HG02970 (cell line): Measurements from ENCODE around the gene SIGMAR1.
"Not testable (repeated sequence)": the region's sequence is repeated elsewhere in the genome, so short reads cannot be mapped to it uniquely, and the experiment has no call there.

Experiments used
- ATAC-seq: cut with Tn5 transposase; IDR thresholded peaks from one replicate; pipeline ENCODE4 v1.9.1; 2021; ENCODE audit warnings: mild to moderate bottlenecking, moderate library complexity, moderate number of reproducible peaks; ENCODE audit not compliant: unreplicated experiment, low FRiP score

SIGMAR1 gene

DNA sequence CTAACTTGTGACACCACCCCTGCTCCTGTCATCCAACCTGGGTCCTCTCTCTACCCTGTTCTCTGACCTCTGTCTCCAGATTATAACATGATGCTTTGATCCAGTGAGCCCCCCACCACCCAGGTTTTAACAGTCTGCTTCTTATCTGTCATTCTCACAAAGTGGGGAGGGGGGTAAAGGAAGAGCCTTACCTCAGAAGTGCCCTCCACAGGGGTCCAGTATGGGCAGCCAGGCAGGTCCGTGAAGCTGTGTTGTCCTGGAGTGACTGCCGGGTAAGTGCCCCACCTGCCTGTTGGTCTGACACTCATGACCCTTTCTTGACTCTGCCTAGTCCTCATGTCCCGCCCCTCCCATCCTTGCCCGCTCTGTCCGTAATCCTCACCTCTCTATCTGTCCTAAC is 17.8 kb upstream of the SIGMAR1 start:
- no peak for ATAC-seq

DNA sequence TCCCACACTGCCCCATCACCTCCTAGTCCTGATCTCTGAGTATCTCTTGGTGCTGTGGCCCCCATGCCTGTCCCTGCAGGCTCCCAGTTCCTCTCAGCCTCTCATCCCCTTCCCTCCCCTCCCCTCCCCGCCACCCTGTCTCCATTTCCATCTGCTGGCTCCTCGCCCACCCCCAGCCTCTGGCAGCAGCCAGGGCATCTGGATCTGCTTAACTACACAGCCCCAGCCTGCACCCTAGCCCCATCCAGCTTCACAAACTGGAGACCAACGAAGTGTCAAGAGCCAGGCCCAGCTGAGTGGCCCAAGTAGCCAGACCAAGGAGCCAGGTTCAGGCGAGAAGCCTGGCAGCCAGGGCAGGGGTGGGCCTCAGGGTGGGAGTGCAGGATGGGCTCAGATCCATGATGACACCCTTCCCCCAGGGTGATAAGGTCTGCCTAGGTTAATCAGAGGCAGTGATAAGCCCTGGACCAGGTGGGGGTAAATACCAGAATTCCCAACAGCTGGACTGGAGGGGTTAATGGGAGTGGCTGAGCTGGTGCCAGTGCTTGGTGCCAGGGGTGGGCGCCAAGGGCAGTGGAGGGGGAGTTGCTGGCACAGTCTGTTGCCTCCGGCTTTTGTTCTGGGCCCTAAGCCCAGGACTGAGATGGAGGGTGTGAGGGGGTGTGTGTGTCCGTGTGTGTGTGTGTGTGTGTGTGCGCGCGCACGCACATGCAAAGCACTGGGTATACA is 16.9 kb upstream of the SIGMAR1 start:
- no peak for ATAC-seq

DNA sequence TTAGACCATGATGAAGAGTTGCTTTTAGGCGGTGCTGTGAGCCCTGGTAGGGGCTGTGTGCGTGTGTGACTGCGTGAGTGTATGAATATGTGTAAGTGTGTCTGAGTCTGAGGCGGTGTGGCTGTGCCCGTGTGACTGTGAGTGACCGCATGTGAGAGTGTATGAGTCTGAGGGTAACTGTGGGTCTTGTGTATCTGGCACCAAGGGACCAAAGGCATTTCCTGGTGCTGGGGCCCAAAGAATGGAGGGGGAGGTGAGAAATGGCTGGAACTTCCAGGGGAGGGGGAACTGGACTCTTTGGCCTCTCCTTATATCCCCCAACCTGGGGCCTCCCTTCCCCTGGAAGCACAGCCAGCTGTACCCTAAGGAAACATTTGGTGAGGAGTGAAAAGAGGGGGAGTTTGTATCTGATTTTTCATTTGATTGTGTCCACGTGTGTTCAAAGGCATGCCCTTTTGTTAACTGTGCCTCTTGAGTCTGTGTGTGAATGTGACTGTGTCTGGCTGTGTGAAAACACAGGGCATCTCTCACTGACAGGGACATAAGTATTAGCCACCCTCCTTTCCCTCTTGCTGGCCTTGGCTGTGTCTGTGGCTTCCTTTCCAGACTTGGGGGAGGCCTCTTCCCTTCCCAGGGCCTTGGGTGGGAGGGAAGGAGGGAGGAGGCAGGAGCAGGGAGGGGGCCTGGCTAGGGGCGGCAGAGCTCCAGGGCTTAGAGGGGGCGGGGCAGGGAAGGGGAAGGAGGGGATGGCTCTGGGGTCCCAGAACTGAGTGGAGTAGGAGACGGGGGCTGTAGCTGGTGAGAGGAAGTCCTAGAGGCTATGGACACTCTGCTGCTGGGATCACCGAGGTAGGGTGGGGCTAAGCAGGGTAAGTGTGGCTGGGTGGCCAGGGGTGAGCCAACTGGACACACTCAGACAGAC is 15.8 kb upstream of the SIGMAR1 start:
- no peak for ATAC-seq

DNA sequence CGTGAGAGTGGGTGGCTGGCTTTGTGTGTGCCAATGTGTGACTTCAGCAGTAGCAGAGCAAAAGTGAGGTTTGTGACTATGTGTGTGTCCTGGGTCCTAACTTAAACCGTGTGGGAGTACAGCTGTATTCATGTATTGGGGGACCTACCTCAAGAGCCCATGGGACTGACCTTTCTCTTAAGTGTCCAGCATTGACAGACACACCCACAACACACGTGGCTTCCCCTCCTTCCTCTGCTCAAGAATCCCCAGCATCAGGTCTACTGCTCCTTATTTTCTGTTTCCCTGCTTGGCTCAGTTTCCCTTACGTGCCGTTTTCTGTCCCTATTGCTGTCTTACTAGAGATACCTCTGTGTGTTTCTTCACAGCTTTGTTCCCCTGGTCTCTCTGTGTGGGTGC is 15.0 kb upstream of the SIGMAR1 start:
- no peak for ATAC-seq

DNA sequence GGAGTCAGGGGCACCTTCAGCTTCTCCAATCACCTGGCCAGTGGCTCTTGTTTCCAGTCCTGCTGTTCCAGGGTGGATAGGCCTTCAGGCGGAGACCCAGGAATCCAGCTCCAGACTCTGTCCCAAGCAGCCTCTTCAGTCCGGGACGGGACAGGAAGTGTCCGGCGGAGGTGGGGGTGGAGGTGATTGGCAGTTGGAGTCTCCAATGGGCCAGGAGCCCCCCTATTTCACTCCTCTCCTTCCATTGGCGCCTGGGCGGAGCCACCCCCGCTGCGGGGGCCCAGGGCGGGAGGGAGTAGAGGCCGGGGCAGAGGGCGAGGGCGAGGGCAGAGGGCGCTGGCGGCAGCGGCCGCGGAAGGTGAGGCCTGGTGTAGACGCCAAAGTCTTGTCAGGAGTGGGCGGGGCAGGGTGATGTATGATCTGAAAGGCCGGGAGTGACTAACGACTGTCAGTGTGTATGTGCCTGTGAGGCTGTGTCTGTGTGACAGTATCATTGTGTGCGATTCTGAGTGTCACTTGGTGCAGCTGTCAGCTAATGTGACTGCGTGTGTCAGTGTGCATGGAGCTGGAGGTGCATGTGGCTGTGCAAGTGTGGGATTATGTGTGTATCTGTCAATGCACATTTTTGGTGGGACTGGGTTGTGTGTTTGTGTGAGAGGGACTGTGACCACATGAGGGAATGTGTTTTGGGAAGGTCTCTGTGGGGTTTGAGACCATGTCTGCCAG is 14.5 kb upstream of the SIGMAR1 start, which contains the start of gene IL11RA:
Gene IL11RA, plus strand, starts transcription at position 310 of the 726 bp plus-strand sequence. CDS start 3,033 bp downstream, outside the sequence.
- ATAC-seq, result no peak

DNA sequence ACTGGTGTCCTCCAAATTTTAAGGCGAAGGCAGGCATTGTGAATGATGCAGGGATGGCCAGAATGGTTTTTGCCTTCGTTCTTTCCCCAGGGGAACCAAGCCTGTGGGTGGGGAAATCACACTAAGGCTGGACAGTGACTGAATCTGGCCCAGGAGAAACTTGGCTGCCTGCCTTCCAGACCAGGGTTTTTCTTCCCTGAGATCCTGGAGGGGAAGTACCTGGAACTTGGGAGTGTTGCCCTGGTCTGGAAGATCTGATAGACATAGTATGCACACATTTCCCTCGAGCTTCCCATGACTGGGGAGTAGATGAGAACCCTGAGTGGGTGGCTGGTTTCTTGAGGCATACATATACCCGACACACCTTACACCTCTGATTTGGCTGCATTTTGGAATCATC is 13.7 kb upstream of the SIGMAR1 start:
- ATAC-seq, result no peak

DNA sequence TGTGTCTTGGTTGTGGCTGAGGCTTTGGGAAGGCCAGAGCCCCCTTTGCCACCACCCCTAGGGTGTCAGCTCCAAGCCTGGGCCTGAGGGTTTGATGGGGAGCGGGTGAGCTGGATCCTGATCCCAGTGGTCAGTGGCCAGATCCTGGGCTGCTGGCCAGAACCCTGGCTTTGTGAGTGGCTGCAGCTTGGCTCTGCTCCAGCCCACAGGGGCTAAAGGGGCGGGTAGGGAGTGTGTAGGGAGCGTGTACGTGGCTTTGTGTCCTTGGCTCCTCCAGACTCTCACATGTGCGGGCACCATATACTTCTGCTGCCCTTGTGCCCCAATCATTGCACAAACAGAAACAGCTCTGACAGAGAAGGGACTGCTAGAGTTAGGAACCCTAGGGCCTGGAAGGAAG is 13.2 kb upstream of the SIGMAR1 start:
- ATAC-seq, result no peak

DNA sequence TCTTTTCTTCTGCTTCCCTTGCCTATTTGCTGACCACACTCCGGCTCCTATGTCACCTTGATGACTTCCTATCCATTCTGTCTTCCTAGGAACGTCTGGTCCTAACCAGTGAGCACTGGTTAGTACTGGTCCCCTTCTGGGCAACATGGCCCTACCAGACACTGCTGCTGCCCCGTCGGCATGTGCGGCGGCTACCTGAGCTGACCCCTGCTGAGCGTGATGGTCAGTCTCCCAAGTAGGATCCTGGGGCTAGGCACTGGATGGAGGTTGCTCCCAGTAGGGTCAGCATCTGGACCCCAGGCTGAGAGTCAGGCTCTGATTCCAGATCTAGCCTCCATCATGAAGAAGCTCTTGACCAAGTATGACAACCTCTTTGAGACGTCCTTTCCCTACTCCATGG is 11.1 kb upstream of the SIGMAR1 start:
- ATAC-seq, result no peak

DNA sequence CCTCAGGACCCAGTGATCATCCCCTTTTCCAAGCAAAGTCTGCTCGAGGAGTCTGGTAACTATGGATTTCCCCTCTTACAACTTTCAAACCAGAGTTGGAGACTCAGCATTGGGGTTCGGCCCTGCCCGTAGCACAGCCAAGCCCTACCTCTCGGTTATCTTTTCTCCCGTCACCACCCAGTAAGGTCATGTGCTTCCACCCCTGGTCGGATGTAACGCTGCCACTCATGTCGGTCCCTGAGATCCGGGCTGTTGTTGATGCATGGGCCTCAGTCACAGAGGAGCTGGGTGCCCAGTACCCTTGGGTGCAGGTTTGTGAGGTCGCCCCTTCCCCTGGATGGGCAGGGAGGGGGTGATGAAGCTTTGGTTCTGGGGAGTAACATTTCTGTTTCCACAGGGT is 10.1 kb upstream of the SIGMAR1 start:
- no peak for ATAC-seq

DNA sequence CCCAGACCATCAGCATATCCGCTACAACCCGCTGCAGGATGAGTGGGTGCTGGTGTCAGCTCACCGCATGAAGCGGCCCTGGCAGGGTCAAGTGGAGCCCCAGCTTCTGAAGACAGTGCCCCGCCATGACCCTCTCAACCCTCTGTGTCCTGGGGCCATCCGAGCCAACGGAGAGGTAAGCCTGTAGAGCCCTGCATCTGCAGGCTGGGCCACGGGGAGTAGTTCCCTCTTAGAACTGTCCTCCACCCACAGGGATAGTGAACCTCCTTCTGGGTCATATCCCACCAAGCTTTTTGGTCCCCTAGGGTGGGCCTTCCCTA is 9.5 kb upstream of the SIGMAR1 start:
- no peak for ATAC-seq

DNA sequence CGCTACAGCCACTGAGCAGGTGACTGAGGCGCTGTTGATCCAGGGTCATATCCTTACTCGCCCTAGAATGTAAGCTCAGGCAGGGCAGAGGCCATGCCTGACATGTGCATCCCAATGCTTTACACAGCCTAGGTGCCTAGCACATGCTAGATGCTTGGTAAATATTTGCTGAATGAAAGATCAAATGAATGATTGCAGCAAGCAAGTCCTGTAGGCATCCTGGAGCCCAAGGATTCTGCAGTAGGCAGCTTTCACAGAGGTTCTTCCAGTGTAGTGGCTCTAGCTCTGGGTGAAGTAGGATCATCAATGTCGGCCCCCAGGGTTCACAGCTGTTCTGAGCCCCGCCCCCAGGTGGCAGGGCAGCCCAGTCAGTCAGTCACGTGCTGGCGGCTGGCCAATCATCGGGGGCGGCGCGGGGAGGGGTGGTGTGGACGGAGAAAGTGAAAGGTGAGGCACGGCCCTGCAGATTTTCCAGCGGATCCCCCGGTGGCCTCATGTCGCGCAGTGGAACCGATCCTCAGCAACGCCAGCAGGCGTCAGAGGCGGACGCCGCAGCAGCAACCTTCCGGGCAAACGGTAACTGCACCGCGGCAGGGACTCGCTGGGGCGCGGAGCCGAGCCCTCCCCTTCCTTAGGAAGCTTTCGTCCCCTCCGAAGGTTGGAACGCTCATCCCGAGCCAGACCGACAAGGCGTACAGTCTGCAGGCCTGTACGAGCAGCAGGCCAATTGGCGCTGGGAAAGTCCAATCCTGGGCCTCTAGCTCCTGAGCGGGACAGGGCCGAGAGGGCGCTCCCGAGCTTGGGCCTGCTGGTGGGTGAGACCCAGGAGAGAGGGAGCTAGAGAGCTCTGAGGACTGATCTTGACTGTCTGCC is 8.9 kb upstream of the SIGMAR1 start, which contains the start of gene GALT:
Gene GALT, plus strand, starts transcription at position 465 of the 873 bp plus-strand sequence. Its CDS starts 30 bp downstream, at position 495.
- peak; percentile 88 for ATAC-seq

DNA sequence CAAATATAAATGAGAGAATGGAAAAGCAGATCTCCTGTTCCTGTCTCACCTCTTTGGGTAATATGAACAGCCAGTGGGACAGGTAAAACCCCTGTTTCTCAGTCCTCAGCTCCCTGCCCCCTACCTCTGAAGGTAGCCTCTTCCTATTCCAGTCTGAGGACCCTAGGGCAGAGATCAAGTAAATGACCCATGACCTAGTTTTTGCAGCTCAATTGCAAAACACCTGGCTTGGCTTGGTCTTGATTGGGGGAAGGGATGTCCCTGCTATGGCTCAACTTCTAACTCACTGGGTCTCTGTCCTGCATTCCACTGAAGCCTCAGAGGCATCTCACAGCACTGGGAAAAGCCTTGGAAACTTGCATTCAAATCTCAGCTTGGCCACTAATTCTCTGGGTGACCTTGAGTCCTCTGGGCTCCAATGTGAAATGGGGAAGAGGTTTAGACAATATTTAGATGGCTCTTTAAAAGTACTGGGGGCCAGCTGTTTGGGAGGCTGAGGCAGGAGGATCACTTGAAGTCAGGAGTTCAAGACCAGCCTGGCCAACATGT is 7.3 kb upstream of the SIGMAR1 start:
- no peak for ATAC-seq

DNA sequence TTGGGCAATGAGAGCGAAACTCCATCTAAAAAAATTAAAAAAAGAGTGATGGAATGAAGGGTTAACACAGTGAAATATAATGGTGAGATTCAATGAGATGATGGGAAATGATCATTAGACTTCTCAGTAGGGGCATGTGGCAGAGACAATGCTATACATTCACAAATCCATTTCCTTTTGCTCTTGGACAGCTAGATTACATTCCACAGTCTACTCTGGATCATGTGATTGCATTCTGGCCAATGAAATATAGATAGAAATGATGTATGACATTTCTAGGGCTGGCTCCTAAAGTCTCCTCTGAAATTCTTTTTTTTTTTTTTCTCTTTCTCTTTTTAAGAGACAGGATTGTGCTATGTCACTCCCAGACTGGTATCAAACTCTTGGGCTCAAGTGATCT is 5.1 kb upstream of the SIGMAR1 start:
- ATAC-seq, result no peak

DNA sequence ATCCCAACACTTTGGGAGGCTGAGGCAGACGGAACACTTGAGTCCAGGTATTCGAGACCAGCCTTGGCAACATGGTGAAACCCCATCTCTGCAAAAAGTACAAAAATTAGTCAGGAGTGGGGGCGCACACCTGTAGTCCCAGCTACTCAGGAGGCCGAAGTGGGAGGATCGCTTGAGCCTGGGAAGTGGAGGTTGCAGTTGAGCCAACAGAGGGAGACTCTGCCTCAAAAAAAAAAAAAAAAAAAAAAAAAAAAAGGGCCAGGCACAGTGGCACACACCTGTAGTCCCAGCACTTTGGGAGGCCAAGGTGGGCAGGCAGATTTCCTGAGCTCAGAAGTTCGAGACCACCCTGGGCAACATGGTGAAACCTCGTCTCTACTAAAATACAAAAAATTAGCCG is 1.7 kb upstream of the SIGMAR1 start:
- not testable (repeated sequence) for ATAC-seq

DNA sequence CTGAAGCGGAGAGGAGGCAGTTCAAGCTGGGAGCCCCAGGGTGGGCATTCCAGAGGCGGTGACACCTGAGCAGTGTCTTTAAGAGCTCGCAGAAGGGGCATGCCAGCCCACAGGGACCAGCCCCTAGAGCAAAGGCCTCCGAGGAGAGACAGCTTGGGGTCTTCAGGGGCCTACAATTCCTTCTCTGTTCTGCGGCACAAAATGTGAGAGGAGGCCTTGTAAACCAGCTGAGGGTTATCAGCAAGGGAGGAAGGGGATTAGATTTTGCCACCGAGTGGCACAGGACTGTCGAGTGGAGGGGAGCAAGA is 505 bp upstream of the SIGMAR1 start:
- ATAC-seq, result no peak

DNA sequence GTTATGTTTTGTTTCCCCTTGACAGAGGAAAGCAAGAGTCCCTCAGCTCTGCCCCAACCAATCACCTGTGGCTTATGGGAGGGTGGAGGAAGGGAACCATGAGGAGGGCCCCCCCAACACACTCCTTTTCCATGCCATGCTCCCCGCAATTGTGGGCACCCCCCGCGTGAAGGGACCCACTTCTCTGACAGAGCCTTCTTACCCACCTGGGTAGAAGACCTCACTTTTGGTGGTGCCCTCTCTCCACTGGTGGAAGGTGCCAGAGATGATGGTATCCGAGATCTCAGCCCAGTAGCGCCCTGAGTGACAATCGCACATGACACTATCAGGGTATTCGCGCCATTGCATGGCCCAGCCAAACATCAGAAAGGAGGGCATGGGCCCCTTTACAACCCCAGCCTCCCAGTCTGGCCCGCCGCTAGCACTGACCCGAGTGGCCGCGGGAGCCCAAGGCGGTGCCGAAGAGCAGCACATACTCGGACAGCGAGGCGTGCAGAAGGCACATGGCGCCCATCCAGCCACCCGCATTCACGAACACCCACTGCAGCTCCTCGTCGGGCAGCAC is 714 bp downstream of the SIGMAR1 start:
- ATAC-seq, result no peak

DNA sequence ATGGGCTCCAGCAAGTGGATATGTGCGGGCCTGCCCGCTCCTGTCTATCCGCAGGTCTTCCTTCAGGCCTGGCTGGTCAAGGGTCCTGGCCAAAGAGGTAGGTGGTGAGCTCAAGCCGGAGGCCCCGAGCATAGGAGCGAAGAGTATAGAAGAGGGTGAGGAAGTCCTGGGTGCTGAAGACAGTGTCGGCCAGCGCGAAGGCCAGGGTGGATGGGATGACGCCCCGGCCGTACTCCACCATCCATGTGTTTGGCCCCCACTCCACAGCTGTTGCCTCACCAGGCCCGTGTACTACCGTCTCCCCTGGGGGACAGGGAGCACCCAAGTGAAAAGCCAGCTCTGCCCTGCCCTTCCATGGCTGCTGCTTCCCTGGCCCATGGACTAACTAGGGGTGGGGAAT is 2.0 kb downstream of the SIGMAR1 start:
- ATAC-seq, result no peak

DNA sequence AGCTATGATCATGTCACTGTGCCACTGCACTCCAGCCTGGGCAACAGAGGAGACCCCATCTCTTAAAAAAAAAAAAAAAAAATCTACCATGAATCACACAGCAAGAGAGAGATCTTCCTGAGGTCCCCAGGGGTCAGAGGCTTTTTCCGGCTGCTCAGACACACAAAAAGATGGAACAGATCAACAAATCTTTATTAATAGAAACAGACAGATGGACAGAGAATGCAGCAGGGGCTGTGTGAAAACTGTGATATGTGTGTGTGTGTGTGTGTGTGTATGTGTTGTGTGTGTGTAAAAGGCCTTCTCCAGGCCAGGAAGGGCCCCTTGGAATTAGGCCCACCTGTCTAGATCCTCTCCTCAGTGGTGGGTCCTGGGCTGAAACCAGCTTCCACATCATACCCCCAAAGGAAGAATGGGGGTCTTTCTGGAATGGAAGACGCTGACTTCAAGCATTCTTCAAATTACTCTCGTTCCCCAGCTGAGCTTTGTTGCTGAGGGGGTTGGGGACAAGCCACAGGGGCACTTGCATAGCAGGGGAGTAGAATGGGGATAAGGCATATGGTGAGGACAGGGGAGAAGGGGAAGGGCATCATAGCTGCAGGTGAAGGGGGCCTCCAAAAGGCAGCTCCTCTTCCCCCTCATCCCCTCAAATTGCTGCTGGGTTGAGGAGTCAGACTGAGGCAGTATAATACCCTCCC is 2.9 kb downstream of the SIGMAR1 start:
- no peak for ATAC-seq
